Measurements from ENCODE around the gene KIAA1328.

KIAA1328 gene

GRCh38 chr18:37261246-37261840 lies 432.4 kb downstream of the KIAA1328 start:
- TF ChIP-seq, protein P1, sequence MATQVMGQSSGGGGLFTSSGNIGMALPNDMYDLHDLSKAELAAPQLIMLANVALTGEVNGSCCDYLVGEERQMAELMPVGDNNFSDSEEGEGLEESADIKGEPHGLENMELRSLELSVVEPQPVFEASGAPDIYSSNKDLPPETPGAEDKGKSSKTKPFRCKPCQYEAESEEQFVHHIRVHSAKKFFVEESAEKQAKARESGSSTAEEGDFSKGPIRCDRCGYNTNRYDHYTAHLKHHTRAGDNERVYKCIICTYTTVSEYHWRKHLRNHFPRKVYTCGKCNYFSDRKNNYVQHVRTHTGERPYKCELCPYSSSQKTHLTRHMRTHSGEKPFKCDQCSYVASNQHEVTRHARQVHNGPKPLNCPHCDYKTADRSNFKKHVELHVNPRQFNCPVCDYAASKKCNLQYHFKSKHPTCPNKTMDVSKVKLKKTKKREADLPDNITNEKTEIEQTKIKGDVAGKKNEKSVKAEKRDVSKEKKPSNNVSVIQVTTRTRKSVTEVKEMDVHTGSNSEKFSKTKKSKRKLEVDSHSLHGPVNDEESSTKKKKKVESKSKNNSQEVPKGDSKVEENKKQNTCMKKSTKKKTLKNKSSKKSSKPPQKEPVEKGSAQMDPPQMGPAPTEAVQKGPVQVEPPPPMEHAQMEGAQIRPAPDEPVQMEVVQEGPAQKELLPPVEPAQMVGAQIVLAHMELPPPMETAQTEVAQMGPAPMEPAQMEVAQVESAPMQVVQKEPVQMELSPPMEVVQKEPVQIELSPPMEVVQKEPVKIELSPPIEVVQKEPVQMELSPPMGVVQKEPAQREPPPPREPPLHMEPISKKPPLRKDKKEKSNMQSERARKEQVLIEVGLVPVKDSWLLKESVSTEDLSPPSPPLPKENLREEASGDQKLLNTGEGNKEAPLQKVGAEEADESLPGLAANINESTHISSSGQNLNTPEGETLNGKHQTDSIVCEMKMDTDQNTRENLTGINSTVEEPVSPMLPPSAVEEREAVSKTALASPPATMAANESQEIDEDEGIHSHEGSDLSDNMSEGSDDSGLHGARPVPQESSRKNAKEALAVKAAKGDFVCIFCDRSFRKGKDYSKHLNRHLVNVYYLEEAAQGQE (IDR thresholded peaks at IDR 0.05; ENCODE audit: low read depth) = no peak
- no peak for TF ChIP-seq NFIC (IDR thresholded peaks at IDR 0.05)
- no peak for TF ChIP-seq CREB1 (IDR thresholded peaks at IDR 0.05; ENCODE audit: low read depth)
- TF ChIP-seq EP300 (IDR thresholded peaks at IDR 0.05; ENCODE audit: borderline replicate concordance) = no peak
- no peak for TF ChIP-seq ZBTB7A (IDR thresholded peaks at IDR 0.05; ENCODE audit: low read depth)
- no peak for TF ChIP-seq YY1 (IDR thresholded peaks at IDR 0.05; ENCODE audit: low read depth)

DNA sequence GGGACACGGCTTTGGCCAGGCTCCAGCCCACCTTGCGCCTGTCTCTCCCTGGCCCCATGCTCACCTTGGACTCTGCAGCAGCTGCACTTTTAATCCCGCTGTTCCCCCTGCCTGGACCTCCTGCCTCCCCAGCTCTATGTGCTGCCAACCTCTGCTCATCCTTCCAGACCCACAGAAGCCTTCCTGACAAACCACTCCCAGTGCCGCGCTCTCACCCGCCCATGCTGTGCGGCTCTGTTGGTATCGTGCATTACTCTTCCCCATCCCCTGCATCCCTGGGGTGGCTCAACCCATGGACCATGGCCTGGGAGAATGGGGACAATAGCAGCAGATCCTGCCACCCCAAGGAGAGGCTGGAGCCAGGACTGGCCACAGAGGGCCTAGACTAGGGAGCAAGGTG lies 433.1 kb downstream of the KIAA1328 start:
- no peak for TF ChIP-seq TAF1 (IDR thresholded peaks at IDR 0.05; ENCODE audit: low read depth)
- TF ChIP-seq NFIC (IDR thresholded peaks at IDR 0.05) = no peak
- TF ChIP-seq EGR1 (IDR thresholded peaks at IDR 0.05) = no peak
- no peak for TF ChIP-seq FOXM1 (IDR thresholded peaks at IDR 0.05; ENCODE audit: borderline replicate concordance, low read depth)
- TF ChIP-seq USF1 (IDR thresholded peaks at IDR 0.05) = no peak
- no peak for TF ChIP-seq YY1 (IDR thresholded peaks at IDR 0.05; ENCODE audit: low read depth)
- TF ChIP-seq EP300 (IDR thresholded peaks at IDR 0.05; ENCODE audit: borderline replicate concordance) = no peak
- no peak for TF ChIP-seq RAD21 (IDR thresholded peaks at IDR 0.05; ENCODE audit: low read depth)
- no peak for TF ChIP-seq TCF12 (IDR thresholded peaks at IDR 0.05; ENCODE audit: low read depth)
- no peak for TF ChIP-seq TEAD4 (IDR thresholded peaks at IDR 0.05)
- no peak for TF ChIP-seq ZBTB7A (IDR thresholded peaks at IDR 0.05; ENCODE audit: low read depth)
- no peak for TF ChIP-seq CREB1 (IDR thresholded peaks at IDR 0.05; ENCODE audit: low read depth)
- no peak for TF ChIP-seq CEBPB (IDR thresholded peaks at IDR 0.05)
- TF ChIP-seq, protein P1 (IDR thresholded peaks at IDR 0.05; ENCODE audit: low read depth) = no peak

GRCh38 chr18:37264956-37265355 lies 436.0 kb downstream of the KIAA1328 start:
- TF ChIP-seq FOXM1 (IDR thresholded peaks at IDR 0.05; ENCODE audit: borderline replicate concordance, low read depth) = no peak
- TF ChIP-seq TEAD4 (IDR thresholded peaks at IDR 0.05) = no peak
- TF ChIP-seq USF1 (IDR thresholded peaks at IDR 0.05) = no peak
- TF ChIP-seq EGR1 (IDR thresholded peaks at IDR 0.05) = no peak
- TF ChIP-seq EP300 (IDR thresholded peaks at IDR 0.05; ENCODE audit: borderline replicate concordance) = no peak
- no peak for TF ChIP-seq CREB1 (IDR thresholded peaks at IDR 0.05; ENCODE audit: low read depth)
- no peak for TF ChIP-seq RAD21 (IDR thresholded peaks at IDR 0.05; ENCODE audit: low read depth)
- TF ChIP-seq, protein P1 (IDR thresholded peaks at IDR 0.05; ENCODE audit: low read depth) = no peak
- TF ChIP-seq TCF12 (IDR thresholded peaks at IDR 0.05; ENCODE audit: low read depth) = no peak
- TF ChIP-seq MAX (IDR thresholded peaks at IDR 0.05) = no peak
- no peak for TF ChIP-seq TAF1 (IDR thresholded peaks at IDR 0.05; ENCODE audit: low read depth)
- TF ChIP-seq ZBTB7A (IDR thresholded peaks at IDR 0.05; ENCODE audit: low read depth) = no peak
- no peak for TF ChIP-seq YY1 (IDR thresholded peaks at IDR 0.05; ENCODE audit: low read depth)

GRCh38 chr18:37265382-37265781 lies 436.5 kb downstream of the KIAA1328 start:
- TF ChIP-seq RAD21 (IDR thresholded peaks at IDR 0.05; ENCODE audit: low read depth) = no peak
- no peak for TF ChIP-seq TEAD4 (IDR thresholded peaks at IDR 0.05)
- TF ChIP-seq EGR1 (IDR thresholded peaks at IDR 0.05) = no peak
- TF ChIP-seq CREB1 (IDR thresholded peaks at IDR 0.05; ENCODE audit: low read depth) = no peak
- TF ChIP-seq USF1 (IDR thresholded peaks at IDR 0.05) = no peak
- no peak for TF ChIP-seq CEBPB (IDR thresholded peaks at IDR 0.05)
- no peak for TF ChIP-seq TCF12 (IDR thresholded peaks at IDR 0.05; ENCODE audit: low read depth)
- no peak for TF ChIP-seq NFIC (IDR thresholded peaks at IDR 0.05)
- no peak for TF ChIP-seq ZBTB7A (IDR thresholded peaks at IDR 0.05; ENCODE audit: low read depth)
- TF ChIP-seq, protein P1 (IDR thresholded peaks at IDR 0.05; ENCODE audit: low read depth) = no peak
- TF ChIP-seq TAF1 (IDR thresholded peaks at IDR 0.05; ENCODE audit: low read depth) = no peak
- TF ChIP-seq YY1 (IDR thresholded peaks at IDR 0.05; ENCODE audit: low read depth) = no peak
- TF ChIP-seq FOXM1 (IDR thresholded peaks at IDR 0.05; ENCODE audit: borderline replicate concordance, low read depth) = no peak
- no peak for TF ChIP-seq EP300 (IDR thresholded peaks at IDR 0.05; ENCODE audit: borderline replicate concordance)
